ENCODE results near the gene MCCD1.
"Not testable (repeated sequence)": the region's sequence is repeated elsewhere in the genome, so short reads cannot be mapped to it uniquely, and the experiment has no call there.

The MCCD1 gene

DNA sequence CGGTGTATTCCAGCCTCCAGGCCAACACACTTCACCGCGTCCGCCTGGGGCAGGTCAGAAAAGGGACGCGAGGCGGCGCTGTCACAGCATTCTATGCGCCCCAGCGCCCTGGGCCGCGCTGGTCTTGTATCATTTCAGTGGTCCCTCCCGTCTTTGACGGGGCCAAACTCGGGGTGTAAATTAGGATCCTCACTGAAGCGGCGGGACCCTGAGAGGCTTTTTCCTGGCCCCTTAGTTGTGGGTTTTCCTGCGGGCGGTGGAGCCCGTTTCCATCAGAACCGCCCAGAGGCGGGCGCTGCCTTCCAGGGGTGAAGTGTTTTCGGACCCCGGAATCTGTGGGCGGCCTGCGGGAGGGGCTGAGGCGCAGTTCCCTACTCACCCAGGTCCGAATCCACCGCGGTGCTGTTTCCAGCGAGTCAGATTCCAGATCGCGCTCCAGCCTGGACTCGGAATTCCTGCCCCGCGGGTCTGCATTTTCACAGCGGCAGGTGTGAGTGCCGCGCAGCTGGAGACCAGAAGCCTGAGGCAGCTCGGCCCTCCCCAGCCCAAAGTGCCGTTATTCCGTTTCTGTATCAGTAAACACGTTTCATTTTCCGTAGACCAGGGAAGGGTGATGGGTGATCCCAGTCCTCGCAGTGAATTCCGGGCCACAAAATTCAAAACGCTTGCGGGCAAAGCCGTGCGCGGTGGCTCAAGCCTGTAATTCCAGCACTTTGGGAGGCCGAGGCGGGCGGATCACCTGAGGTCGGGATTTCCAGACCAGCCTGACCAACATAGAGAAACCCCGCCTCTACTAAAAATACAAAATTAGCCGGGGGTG is 34.7 kb upstream of the MCCD1 start:
- H3K36me3 ChIP-seq (ENCODE audit: low read length), result no peaks in the 10 kb centered on the region
- TF ChIP-seq CTCF (IDR thresholded peaks at IDR 0.05; ENCODE audit: insufficient read depth, low read length, poor library complexity, severe bottlenecking) (peak; percentile 98), EZH2phosphoT487 (conservative IDR thresholded peaks at IDR 0.05; ENCODE audit: low read length) (no peak)
- no peaks in the 10 kb centered on the region for H3K9me2 ChIP-seq (replicated peaks; ENCODE audit: insufficient read depth, low read length)
- no peaks in the 10 kb centered on the region for H3K9me3 ChIP-seq (ENCODE audit: insufficient read depth, low read length)
- H4K20me1 ChIP-seq (ENCODE audit: low read depth, low read length), result peaks cover 3% of the 10 kb centered on the region; the same call in 1 of the 2 replicates
- H3K27me3 ChIP-seq (ENCODE audit: low read length), result no peaks in the 10 kb centered on the region
- H3K79me2 ChIP-seq (ENCODE audit: insufficient read depth, low read length), result peaks cover 70% of the 10 kb centered on the region
- H3K4me3 ChIP-seq (ENCODE audit: insufficient read depth, low read length, poor library complexity, severe bottlenecking), result peak overlapping the region; percentile 95
- peak overlapping the region; percentile 94 for H3K4me2 ChIP-seq (ENCODE audit: low read depth, low read length, poor library complexity, severe bottlenecking)
- H3F3A ChIP-seq (ENCODE audit: insufficient read depth), result peaks cover 28% of the 10 kb centered on the region
- peak overlapping the region; percentile 72 for H3K9ac ChIP-seq (ENCODE audit: low read length)
- H2AFZ ChIP-seq (ENCODE audit: low read depth, low read length, severe bottlenecking), result peak overlapping the region; percentile 54
- H3K27ac ChIP-seq (ENCODE audit: low read depth, low read length), result peak overlapping the region; percentile 93

- H3K4me3 ChIP-seq (ENCODE audit: insufficient read depth, low read length, poor library complexity, severe bottlenecking), result peak overlapping the region; percentile 95
- peaks cover 4% of the 10 kb centered on the region; the same call in 1 of the 2 replicates for H4K20me1 ChIP-seq (ENCODE audit: low read depth, low read length)
- peak overlapping the region; percentile 72 for H3K9ac ChIP-seq (ENCODE audit: low read length)
- TF ChIP-seq CTCF (IDR thresholded peaks at IDR 0.05; ENCODE audit: insufficient read depth, low read length, poor library complexity, severe bottlenecking) (no peak), EZH2phosphoT487 (conservative IDR thresholded peaks at IDR 0.05; ENCODE audit: low read length) (no peak)
- H3K27me3 ChIP-seq (ENCODE audit: low read length), result no peaks in the 10 kb centered on the region
- H3K79me2 ChIP-seq (ENCODE audit: insufficient read depth, low read length), result peaks cover 78% of the 10 kb centered on the region
- no peaks in the 10 kb centered on the region for H3K9me2 ChIP-seq (replicated peaks; ENCODE audit: insufficient read depth, low read length)
- no peaks in the 10 kb centered on the region for H3K9me3 ChIP-seq (ENCODE audit: insufficient read depth, low read length)
- H3F3A ChIP-seq (ENCODE audit: insufficient read depth), result peaks cover 28% of the 10 kb centered on the region
- peak overlapping the region; percentile 93 for H3K27ac ChIP-seq (ENCODE audit: low read depth, low read length)
- H2AFZ ChIP-seq (ENCODE audit: low read depth, low read length, severe bottlenecking), result no peak overlapping the region
- H3K4me2 ChIP-seq (ENCODE audit: low read depth, low read length, poor library complexity, severe bottlenecking), result peak overlapping the region; percentile 94
- no peaks in the 10 kb centered on the region for H3K36me3 ChIP-seq (ENCODE audit: low read length)
Measured at GRCh38 chr6:31495580-31495979, 33.2 kb upstream of the MCCD1 start.

- Histone ChIP-seq H3K79me2 (ENCODE audit: insufficient read depth, low read length) (peaks cover 82% of the 10 kb centered on the region), H3K4me2 (ENCODE audit: low read depth, low read length, poor library complexity, severe bottlenecking) (peak overlapping the region; percentile 94), H4K20me1 (ENCODE audit: low read depth, low read length) (peaks cover 17% of the 10 kb centered on the region; the same call in 1 of the 2 replicates), H3K27ac (ENCODE audit: low read depth, low read length) (peak overlapping the region; percentile 93), H3K4me3 (ENCODE audit: insufficient read depth, low read length, poor library complexity, severe bottlenecking) (peak overlapping the region; percentile 95), H3F3A (ENCODE audit: insufficient read depth) (peaks cover 35% of the 10 kb centered on the region), H3K9ac (ENCODE audit: low read length) (peak overlapping the region; percentile 72)
- not testable (repeated sequence) for H3K9me3 ChIP-seq (ENCODE audit: insufficient read depth, low read length); H2AFZ ChIP-seq (ENCODE audit: low read depth, low read length, severe bottlenecking); H3K27me3 ChIP-seq (ENCODE audit: low read length); H3K9me2 ChIP-seq (replicated peaks; ENCODE audit: insufficient read depth, low read length); H3K36me3 ChIP-seq (ENCODE audit: low read length)
- TF ChIP-seq CTCF (IDR thresholded peaks at IDR 0.05; ENCODE audit: insufficient read depth, low read length, poor library complexity, severe bottlenecking), result peak; percentile 18
Measured at GRCh38 chr6:31496826-31497225, 31.9 kb upstream of the MCCD1 start.

All from SU-DHL-6 (cell line).